HG02840 (cell line): Measurements from ENCODE around the gene TYMS.

Experiments used
- ATAC-seq: cut with Tn5 transposase; IDR thresholded peaks from one replicate; pipeline ENCODE4 v1.9.1; 2021; ENCODE audit warnings: mild to moderate bottlenecking, moderate library complexity, moderate number of reproducible peaks; ENCODE audit not compliant: unreplicated experiment, low FRiP score

The TYMS gene

DNA sequence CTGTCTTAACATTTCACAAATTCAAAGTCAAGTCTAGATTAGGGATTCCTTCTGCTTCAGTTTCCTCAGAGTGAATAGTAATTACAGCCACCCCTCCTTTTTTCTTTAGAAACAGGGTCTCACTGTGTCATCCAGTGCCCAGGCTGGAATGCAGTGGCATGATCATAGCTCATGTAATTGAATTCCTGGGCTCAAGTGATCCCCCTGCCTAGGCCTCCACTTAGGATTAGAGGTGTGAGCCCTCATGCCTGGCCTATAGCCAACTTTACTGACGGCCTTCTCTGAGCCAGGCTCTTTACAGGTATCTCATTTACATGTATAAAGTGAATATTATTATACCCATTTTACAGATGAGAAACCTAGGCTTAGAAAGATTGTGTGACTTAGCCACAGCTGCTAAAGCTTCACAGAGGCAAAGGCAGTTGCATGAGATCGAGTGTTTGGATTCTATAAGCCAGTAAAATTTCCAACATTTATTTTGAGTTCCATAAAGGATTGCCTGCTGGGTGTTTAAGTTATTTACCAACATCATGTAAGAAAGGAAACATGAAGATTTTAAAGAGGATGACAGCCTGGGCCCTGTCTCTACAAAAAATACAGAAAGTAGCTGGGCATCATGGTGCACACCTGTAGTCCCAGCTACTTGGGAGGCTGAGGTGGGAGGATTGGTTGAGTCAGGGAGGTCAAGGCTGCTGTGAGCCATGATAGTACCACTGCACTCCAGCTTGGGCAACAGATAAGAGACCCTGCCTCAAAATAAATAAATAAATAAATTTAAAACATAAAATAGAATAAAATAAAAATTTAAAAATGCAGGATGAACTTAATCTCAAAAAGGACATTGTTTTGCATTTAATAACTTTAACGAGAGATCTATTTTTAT is 53.2 kb downstream of the TYMS start:
- no peak for ATAC-seq

DNA sequence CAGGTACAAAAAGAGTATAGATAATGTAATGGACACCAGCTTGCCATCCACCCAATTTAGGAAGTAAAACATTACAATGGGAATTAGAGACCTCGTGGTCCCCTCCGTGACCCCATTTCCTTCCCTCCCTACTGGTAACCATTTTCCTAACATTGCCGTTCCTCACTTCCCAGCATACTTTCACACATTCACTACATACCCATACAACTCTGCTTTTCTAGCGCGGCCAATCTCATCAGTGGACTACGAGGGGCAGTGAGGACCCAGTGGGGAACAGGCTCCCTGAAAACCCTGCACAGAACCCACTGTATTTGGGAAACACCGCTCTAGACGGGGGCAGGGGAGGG is 53.8 kb downstream of the TYMS start:
- ATAC-seq, result no peak

GRCh38 chr18:711657-712400 is 54.4 kb downstream of the TYMS start:
- peak; percentile 45 for ATAC-seq

GRCh38 chr18:712401-713134 is 55.1 kb downstream of the TYMS start, which contains the start of gene ENOSF1:
Gene ENOSF1, minus strand, starts transcription at chr18:712630. Its CDS starts 43 bp downstream, at chr18:712587.
- ATAC-seq, result peak; percentile 73

DNA sequence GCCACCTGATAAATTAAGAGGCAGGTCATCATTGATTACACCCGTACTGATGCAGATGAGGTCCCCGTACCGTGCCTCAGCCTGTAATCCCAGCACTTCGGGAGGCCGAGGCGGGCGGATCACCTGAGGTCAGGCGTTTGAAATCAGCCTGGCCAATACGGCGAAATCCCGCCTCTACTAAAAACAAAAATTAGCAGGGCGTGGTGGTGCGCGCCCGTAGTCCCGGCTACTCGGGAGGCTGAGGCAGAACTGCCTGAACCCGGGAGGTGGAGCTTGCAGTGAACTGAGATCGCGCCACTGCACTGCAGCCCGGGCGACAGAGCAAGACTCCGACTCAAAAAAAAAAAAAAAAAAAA is 55.7 kb downstream of the TYMS start:
- no peak for ATAC-seq

- no peak for ATAC-seq
These were observed 58.2 kb downstream of the TYMS start for GRCh38 chr18:715626-716025.

DNA sequence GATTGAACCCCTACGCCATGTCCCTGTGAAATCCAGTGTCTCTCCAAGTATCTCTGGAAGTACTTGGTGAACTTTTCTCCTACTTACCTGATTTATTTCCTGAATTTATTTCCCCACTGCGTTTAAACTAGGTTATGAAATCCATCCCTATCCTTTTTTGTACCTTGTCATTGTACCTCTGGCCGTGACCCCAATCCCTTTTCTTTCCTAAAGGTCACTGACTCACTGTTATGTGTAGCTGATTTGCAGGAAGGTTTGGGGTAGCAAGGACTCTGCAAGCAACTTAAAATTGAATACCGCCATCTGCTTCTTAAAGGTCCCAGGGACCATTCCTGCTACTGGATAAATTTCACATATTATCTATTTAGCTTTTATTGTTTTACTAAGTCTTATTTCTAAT is 59.5 kb downstream of the TYMS start:
- no peak for ATAC-seq
